NCI-H524 treated with DMSO at 0.1 percent for 48 hours (cell line): ENCODE results near the gene ARHGEF4.
"Not testable (repeated sequence)": the region's sequence is repeated elsewhere in the genome, so short reads cannot be mapped to it uniquely, and the experiment has no call there.

Source experiments
- DNase-seq: peaks from one replicate; lab custom pipeline; 2025; lab: John Stamatoyannopoulos, UW

ARHGEF4 gene

DNA sequence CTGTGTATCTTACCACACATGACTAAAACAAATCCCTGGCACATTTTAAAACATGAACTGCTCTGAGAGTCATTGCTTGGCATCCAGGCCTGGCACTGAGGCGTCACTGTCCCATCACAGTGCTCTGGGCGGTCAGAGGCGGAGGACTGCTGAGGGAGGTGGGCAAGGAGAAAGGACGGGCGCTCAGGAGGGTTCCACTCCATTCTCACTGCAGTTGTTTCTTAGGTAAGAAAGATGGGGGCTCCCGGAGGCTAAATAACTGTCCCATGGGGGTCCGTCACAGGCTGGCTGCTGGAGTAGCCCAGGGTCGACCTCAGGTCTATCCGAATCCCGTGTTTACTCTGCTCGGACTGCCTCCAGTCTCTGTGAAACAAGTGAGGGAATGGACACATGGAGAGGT is 139.0 kb downstream of the ARHGEF4 start:
- no peak for DNase-seq

DNA sequence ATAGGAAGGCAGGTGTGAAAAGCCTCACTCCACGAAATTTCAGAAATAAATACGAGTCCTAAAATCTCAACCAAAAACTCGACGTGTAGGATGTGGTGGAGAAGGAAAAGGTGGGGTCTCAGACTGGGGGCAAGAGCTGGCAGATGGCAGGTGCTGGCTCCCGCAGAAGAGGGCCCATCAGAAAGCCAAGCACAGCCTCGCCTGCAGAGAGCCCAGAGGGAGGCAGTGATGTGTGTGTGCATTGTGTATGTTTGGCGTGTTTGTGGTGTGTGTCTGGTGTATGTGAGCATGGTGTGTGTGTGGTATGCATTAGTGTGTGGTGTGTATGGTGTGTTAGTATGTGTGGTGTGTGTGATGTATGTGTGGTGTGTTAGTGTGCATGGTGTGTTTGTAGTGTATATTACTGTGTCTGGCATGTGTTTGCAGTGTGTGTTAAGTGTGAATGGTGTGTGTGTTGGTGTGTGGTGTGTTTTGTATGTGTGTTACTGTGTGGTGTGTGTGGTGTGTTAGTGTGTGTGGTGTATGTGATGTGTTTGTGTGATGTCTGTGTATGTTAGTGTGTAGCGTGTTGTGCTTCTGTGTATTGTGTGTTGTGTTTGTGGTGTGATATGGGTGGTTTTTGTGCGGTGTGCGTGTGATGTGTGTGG is 140.0 kb downstream of the ARHGEF4 start:
- no peak for DNase-seq

DNA sequence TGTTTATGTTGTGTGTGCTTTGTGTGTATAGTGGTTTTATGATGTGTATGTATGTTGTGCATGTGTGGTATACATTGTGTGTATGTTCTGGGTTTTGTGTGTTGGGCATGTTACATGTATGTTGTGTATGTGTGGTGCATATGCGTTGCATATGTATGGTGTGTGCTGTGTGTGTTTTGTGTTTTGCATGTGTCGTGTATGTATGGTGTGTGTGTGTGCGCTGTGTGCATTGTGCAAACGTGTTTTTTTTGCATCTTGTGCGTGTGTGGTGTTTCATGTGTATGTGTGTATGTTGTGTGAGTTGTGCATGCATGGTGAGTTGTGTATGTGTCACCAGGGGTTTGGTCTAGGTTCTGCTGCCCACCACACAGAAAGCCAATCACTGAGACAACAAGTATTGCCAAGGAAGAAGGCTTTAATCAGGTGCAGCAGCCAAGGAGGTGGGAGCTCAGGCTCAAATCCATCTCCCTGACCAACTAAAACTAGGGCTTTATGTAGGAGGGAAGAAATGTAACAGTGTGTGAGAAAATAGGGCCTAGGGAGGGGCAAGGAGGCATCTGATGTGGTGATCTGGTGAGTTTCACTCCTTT is 140.8 kb downstream of the ARHGEF4 start:
- DNase-seq: no peak

DNA sequence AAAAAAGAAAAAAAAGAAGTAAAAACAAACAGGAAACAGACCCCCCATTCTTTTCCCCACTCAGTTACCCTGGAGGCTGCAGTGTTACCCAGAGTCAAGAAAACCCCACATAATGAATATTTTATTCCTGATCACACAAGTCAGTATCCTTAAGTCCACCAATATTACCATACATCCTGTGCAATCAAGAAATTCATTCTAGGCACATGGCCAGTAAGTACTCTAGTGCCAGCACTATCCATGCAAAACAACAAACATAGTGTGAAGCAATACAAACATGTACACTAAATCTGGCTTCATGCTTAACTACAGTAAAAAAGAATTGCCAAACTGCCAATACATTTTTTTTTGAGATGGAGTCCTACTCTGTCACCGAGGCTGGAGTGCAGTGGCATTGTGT is 145.0 kb downstream of the ARHGEF4 start:
- DNase-seq: no peak

DNA sequence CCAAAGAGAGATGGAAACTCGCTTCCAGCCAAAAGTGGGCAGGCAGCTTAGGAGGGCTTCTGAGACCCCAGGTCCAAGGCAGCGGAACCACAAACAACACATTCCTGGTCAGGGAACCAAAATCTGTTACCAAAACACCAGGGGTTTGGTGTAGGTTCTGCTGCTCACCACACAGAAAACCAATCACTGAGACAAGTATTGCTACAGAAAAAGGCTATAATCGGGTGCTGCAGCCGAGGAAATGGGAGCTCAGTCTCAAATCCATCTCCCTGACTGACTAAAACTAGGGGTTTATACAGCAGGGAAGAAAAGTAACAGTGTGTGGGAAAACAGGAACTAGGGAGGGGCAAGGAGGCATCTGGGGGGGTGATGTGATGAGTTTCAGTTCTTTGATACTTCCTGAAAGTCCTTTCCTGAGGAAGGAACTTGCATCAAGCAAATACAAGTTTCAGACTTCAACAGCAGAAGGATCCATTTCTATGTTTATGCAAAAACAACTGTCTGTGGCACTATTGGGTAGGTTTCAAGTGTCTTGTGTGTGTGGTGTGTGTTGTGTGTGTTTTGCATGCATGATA is 148.6 kb downstream of the ARHGEF4 start:
- no peak for DNase-seq

DNA sequence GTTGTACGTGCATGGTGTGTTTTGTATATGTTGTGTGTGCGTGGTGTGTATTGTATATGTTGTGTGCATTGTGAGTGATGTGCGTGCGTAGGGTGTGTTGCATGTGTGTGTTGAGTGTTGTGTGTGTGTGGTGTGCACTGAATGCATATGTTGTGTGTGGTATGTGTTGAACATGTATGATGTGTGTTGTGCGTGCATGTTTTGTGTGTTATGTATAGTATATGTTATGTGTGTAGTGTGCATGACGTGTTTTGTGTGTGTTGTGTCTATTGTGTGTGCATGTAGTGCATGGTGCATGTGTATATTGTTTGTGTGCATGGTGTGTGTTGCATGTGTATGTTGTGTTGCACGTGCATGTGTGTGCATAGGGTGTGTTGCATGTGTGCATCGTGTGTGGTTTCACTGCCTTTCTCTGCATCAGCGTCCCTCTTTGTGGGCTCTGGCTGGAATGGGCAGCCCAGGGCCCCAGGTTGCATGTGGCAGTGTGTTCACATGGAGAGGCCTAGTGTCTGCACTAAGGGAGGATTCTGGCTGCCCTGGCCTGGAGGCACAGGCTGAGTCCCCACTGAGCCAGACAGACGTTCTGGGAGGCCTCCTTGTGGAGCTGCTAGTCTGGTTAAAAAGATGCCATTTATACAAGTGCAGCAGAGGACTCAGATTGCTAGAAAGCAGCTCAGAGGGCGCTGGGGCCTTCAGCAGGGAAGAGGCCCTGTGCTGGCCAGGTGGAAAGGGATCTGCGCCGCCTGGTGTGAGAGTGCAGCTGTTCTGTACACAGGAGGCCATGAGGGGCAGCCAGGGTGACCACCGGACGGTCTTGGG is 149.3 kb downstream of the ARHGEF4 start:
- no peak for DNase-seq

DNA sequence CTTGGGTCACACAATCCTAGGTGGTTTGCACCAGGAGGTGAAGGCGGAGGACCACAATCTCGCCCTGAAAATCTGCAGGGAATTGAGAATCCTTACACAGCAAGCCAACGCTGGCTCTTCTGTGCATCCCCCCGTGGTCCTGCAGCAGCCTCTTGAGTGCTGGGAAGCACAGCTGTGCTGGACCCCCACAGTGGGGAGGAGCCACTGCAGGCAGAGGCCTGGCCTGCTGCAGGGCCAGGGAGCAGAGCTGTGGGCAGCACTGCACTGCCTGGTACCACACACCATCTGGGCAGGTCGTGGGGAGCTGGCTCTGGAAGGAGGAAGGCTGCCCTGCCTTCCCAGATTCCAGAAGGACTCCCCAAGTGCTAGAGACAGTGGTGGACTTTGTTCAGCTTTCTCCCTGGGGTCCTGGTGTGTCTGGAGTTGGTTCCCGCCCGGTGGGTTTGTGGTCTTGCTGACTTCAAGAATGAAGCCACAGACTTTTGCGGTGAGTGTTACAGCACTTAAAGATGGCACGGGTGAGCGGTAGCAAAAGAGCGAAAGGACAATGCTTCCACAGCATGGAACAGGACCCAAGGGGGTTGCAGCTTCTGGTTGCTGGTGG is 150.3 kb downstream of the ARHGEF4 start:
- DNase-seq: no peak

DNA sequence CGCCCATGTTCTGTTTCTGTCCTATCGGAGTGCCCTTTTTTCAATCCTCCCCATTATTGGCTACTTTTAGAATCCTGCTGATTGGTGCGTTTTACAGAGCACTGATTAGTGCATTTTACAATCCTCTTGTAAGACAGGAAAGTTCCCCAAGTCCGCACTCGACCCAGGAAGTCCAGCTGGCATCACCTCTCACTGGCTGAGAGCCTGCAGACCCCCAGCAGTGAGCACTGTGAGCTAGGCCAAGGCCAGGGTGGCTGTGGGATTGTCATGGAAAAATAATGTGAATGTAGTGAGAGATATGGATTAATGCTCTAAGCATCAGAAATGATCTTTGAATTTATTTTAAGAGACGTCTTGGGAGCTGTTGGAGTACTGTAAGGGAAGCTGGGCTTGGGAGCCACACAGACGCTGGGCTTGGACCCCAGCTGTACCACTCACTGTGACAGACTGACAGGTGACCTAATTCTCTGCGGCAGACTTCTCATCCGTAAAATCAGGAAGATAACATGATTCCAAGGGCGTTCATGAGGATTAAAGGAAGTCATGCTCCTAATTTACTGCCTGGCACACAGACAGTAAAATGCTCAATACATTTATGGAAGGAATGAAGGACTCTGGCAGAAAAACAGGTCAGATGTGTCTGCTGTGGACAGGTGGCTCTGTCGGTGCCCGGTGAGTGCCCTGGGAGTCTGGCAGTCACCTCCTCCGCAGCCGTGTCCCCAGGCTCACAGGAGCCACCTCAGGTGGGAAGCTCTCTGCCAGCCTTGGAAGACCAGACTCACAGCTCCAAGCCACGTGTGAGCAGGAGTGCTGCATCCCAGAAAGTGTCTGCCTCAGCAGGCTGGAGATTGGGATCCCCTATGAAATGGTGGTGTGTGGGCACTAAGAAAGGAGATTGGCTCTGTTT is 151.1 kb downstream of the ARHGEF4 start:
- peak; percentile 41 for DNase-seq

DNA sequence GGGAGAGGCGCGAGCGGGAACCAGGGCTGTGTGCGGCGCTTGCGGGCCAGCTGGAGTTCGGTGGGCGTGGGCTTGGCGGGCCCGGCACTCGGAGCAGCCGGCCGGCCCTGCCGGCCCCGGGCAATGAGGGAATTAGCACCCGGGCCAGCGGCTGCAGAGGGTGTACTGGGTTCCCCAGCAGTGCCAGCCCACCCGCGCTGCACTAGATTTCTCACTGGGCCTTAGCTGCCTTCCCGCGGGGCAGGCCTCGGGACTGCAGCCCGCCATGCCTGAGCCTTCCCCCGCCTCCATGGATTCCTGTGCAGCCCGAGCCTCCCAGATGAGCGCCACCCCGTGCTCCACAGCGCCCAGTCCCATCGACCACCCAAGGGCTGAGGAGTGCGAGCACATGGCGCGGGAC is 154.7 kb downstream of the ARHGEF4 start:
- not testable (repeated sequence) for DNase-seq

DNA sequence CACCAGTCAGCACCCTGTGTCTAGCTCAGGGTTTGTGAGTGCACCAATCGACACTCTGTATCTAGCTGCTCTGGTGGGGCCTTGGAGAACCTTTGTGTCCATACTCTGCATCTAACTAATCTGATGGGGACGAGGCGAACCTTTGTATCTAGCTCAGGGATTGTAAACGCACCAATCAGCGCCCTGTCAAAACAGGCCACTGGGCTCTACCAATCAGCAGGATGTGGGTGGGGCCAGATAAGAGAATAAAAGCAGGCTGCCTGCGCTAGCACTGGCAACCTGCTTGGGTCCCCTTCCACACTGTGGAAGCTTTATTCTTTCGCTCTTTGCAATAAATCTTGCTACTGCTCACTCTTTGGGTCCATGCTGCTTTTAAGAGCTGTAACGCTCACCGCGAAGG is 155.3 kb downstream of the ARHGEF4 start:
- DNase-seq: not testable (repeated sequence)

DNA sequence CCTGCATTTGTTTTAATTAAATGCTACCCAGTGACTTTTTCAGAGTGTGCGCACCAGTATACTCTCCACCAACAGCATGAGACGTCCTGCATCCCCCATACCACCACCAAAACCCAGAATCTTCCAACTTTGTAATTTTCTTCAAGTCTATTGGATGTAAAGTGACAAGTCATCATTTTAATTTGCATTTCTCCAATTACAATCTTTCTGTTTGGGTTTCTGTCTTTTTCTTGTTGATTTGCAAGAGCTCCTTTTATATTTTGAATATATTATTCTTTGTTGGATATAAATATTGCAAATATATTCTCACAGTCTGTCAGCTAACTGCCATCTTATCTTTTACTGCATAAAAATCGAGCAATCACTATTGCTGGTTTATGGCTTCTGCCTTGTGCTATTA is 160.0 kb downstream of the ARHGEF4 start:
- DNase-seq: no peak

DNA sequence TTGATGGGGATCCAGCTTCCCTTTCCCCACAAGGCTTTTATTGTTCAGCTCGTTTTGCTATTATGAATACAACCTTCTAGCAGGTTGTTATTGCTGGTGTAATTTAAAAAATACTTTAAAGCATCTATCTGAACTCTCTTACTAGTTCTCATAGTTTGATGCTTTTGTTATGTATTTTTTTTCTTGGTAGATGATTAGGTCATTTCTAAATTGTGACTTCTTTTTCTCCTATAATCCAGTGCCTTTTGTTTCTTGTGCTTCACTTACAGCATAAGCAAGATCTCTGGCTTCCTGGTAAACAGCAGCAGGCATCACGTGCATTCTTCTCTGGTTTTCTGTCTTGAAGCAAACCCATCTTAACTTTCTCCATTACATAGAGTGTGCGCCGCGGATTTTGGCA is 160.5 kb downstream of the ARHGEF4 start:
- no peak for DNase-seq

DNA sequence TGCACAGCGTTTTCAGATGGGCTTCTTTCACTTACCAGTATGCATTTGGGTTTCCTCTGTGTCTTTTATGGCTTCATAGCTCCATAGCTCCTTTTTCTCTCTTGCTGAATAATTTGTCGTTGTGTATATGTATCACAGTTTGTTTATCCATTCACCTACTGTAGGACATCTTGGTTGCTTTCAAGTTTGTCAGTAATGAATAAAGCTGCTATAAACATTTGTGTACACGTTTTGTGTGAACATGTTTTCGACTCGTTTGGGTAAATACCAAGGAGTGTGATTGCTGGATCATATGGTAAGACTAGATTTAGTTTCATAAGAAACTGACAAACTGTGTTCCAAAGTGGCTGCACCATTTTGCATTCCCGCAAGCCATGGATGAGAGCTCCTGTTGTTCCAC is 161.8 kb downstream of the ARHGEF4 start:
- DNase-seq: no peak

DNA sequence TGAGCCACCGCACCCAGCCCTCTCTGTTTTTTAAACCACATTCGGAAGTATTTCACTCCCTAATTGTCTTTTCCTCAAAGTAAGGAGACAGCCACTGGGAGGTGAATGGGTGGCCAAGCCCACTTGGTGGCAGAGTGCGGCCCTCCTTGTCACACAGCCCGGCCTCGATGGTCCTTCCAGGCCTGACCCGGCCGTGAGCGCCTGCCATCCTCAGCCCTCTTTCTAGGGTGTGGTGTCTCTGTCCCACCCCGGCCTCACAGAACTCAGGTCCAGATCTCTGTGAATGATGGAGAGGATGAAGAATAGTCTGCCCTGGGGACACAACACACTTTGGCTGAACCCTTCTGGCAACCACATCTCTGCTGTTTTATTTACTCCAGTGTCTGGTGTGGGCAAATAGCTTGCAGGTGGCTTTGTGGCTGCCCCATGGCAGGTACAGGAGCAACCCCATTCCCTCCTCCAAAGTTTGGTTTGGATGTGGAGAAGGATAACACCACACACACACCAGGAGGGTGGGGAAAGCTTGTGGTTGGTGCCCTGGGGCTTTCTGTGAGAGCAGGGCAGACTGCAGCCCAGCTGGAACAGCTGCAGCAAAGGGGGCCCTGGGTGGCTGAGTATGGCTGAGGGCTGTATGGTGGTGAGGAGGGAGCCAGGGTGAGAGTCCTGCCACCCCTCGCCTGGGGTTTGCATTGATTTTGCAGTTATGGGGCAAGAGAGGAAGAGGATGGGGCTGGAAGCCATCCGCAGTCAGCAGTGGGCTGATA is 167.9 kb downstream of the ARHGEF4 start:
- DNase-seq: no peak

DNA sequence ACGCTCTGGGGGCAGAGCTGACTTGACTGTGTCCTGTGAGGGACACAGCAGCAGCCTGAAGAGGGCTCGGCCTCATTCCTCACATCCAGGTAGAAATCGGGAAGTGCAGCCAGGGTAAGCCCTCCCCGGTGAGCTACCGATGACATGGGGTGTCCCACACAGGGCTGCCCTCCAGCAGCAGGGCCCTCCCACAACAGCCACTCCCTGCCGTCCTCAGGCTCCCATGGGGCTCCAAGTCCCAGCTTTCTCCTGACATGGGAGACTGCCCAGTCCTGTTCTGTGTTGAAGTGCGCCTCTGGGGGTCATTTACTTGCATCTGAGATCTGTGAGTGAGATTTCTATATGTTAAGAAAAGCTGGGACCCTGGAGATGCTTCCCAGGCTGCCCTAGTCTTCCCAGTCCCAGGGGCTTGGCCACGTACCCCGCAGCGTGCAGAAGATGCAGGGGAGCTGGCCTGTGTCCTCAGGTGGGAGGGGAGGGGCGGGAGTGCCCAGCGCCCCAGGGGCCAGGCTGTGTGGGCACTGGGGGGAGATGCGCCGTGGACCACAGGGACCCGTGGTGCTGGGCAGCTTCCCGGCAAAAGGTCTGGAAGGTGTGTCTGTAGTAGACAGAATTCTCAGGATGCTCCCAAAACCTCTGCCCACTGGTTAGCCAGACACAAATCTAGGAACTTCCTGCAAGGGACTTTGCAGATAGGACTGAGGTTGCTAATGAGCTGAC is 168.7 kb downstream of the ARHGEF4 start:
- no peak for DNase-seq

DNA sequence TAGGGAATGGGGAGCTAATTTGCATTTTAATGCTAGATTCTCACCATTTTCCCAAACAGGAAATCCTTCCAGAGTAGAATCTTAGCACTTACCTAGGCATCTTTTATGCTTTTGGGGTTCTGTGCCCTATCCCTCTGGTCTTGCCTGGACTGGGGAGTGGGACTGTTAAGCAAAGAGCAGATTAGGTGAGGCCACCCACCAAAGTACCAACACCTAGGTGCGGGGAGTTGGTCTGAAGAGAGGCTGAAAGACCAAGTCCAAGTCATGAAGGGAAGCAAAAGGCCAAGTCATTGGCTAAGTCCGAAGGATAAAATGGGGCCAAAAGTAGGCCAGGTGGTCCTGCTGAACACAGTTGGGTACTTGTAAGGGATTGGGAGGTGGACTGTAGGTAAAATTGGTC is 169.8 kb downstream of the ARHGEF4 start:
- DNase-seq: no peak

DNA sequence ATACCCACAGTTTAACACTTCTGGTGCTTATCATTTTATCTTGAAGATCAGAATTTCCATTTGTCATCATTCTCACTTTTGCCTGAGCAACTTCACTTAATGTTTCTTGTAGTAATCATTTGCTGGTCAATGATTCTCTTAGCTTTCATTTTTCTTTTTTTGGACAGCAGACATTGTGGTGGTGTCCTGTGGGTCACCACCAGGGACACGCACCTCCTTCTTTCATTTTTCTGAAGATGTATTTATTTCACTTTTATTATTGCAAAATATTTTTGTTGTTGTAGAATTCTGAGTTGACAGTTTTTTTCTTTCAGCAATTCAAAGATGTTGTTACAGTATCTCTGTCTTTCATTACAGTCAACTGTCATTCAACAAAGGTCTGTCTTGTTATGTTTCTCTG is 172.3 kb downstream of the ARHGEF4 start:
- no peak for DNase-seq

DNA sequence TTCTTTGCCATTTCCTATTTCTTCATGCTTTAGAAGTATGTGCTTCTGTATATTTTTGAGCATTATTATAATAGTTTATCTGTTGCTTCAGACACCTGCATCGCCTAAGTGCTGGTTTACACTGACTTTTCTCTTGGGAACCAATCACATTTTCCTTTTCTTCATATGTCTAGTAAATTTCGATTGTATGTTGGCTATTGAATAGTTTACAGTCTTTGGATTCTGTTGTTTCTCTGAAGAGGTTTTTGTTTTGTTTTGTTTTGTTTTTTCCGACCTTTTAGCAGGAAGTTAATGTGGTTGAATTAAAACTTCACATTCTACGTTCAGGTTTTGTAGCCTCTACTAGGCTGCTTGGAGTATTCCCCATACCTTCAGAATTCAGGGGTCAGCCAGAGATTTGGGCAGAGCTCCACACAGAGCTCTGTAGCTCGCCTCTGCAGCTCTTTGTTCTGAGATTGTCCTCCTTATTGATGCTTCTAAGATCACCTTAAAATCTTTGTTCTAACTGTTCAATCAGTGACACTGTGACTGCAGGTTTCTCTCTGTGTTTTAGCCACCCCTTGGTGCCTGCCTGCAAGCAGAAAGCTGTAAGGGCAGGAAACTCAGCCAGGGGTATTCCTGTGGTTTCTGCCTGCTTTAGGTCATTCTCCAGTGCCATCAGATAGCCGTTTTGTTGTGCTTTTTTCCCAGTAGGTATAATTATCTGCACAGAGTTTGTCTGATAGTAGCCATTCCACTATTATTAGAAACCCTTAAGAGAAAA is 173.2 kb downstream of the ARHGEF4 start:
- DNase-seq: no peak

DNA sequence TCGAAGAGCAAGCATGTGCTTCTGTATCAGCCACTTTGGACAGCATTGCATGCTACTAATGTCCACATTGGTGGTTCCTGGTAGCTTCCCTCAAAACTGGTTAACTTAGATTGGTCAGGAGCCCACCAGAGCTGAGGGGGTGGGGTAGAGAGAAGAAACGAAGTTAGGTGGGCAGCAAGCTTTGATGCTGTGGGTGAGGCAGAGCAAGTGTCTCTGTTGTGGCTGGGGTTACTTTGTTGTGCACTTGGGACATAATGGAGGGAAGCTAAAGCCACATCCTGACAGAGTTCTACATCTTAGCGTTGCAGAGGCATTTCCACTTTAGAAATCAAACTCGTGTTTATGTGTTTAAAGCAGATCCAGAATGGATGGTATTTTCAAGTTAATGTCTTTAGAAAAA is 173.9 kb downstream of the ARHGEF4 start:
- DNase-seq: no peak
